ENCODE data around the gene OR5J2.

GRCh38 chr11:56151376-56151775 lies 25.0 kb upstream of the OR5J2 start:
- TF ChIP-seq EZH2 (optimal IDR thresholded peaks at IDR 0.05; ENCODE audit: low read depth, low read length) (no peak), CTCF (IDR thresholded peaks at IDR 0.05; ENCODE audit: low read length) (no peak), EZH2phosphoT487 (IDR thresholded peaks at IDR 0.05; ENCODE audit: low read length) (no peak)

Data from MM.1S (cell line).